SK-N-MC (cell line): ENCODE measurements around the gene HDHD5.

Experiments
- FOXP2 ChIP-seq: optimal IDR thresholded peaks from 2 replicates; pipeline ENCODE3; 2011; ENCODE audit warnings: mild to moderate bottlenecking, moderate library complexity; ENCODE audit not compliant: insufficient read depth; ENCODE audit errors: extremely low read length, control extremely low read depth
- POLR2AphosphoS5 ChIP-seq: IDR thresholded peaks from 2 replicates; pipeline ENCODE4 v1.6.1; 2012; ENCODE audit warnings: mild to moderate bottlenecking, low read depth, low read length, borderline replicate concordance

- TF ChIP-seq FOXP2: no peak
- TF ChIP-seq POLR2AphosphoS5: peak; percentile 48; the same call in 1 of the 2 replicates
Observed at GRCh38 chr22:17158568-17159503, at the start of gene HDHD5.
